SK-N-SH (cell line): ENCODE data around the gene NGB. TPM values are rescaled to one million over a fixed set of nuclear protein-coding genes. Genes with fewer than 3 reads are reported as not detected.

Experiments used
- CTCF ChIA-PET: fragments of 300-600, 350-600 bp; formaldehyde crosslinking; extraction: SDS; loops from one replicate; lab custom pipeline; 2021; lab: Yijun Ruan, JAX
- POLR2A ChIA-PET: fragments of 350-600 bp; sonication (Branson Sonifier 250); formaldehyde crosslinking; extraction: SDS; loops from one replicate; lab custom pipeline; 2020; ENCODE audit warnings: antibody characterized with exemption, inconsistent platforms; lab: Yijun Ruan, JAX
- DNase-seq: peaks from one replicate; pipeline ENCODE4 v3.0.0; 2012
- H2AFZ ChIP-seq: fragments of 200-600 bp; sonication (generic); 2 replicates; pipeline ENCODE4 v1.8.1; 2016; ENCODE audit warnings: antibody characterized with exemption, mild to moderate bottlenecking, low read depth
- H3F3A ChIP-seq: fragments of 200-600 bp; sonication (generic); replicated peaks from 2 replicates; pipeline ENCODE3; 2016; ENCODE audit warnings: antibody characterized with exemption, mild to moderate bottlenecking; ENCODE audit not compliant: insufficient read depth
- H3K27ac ChIP-seq, 2 experiments: fragments of 200-500 bp in 1 of 2; fragments of 200-600 bp in 1 of 2; sonication (Bioruptor generic) in 1 of 2; sonication (generic), shearing (Covaris generic) in 1 of 2; 2 replicates each; pipeline versions ENCODE4 v1.5.1 to v1.6.1; 2014 to 2016; ENCODE audit warnings: low read depth in 2 of 2, inconsistent platforms in 1 of 2, low read length in 1 of 2, mild to moderate bottlenecking in 1 of 2, mixed read lengths in 1 of 2
- H3K27me3 ChIP-seq: fragments of 200-600 bp; sonication (generic), shearing (Covaris generic); 2 replicates; pipeline ENCODE4 v1.6.1; 2016; ENCODE audit warnings: mixed run types; ENCODE audit not compliant: insufficient read depth
- H3K36me3 ChIP-seq, 2 experiments: fragments of 200-500 bp in 1 of 2; fragments of 200-600 bp in 1 of 2; sonication (Bioruptor generic) in 1 of 2; sonication (generic) in 1 of 2; replicated peaks in 1 of 2; 2 replicates each; pipeline versions ENCODE3 to v1.5.1; 2014 to 2016; ENCODE audit warnings: low read length in 1 of 2, mild to moderate bottlenecking in 1 of 2; ENCODE audit not compliant: insufficient read depth in 2 of 2, control insufficient read depth in 1 of 2
- H3K4me1 ChIP-seq, 2 experiments: fragments of 200-500 bp in 1 of 2; fragments of 200-600 bp in 1 of 2; sonication (Bioruptor generic) in 1 of 2; sonication (generic), shearing (Covaris generic) in 1 of 2; 2 replicates each; pipeline versions ENCODE4 v1.5.1 to v1.6.1; 2014 to 2016; ENCODE audit warnings: low read depth in 1 of 2, low read length in 1 of 2, mixed run types in 1 of 2; ENCODE audit not compliant: insufficient read depth in 2 of 2, control insufficient read depth in 1 of 2
- H3K4me2 ChIP-seq: fragments of 200-600 bp; sonication (generic), shearing (Covaris generic); 2 replicates; pipeline ENCODE4 v1.6.1; 2017; ENCODE audit warnings: mixed run types
- H3K4me3 ChIP-seq, 2 experiments: fragments of 200-500 bp in 1 of 2; fragments of 200-600 bp in 1 of 2; sonication (Bioruptor generic) in 1 of 2; sonication (generic), shearing (Covaris generic) in 1 of 2; 2 replicates each; pipeline versions ENCODE4 v1.5.1 to v1.8.1; 2014 to 2016; ENCODE audit warnings: low read depth in 2 of 2, inconsistent platforms in 1 of 2, low read length in 1 of 2, mild to moderate bottlenecking in 1 of 2, mixed read lengths in 1 of 2, moderate library complexity in 1 of 2
- H3K79me2 ChIP-seq: fragments of 200-600 bp; sonication (generic); 2 replicates; pipeline ENCODE4 v1.8.1; 2017; ENCODE audit warnings: mild to moderate bottlenecking; ENCODE audit not compliant: insufficient read depth
- H3K9ac ChIP-seq: fragments of 200-600 bp; sonication (generic); 2 replicates; pipeline ENCODE4 v1.6.1; 2017; ENCODE audit warnings: mixed run types
- H3K9me2 ChIP-seq: fragments of 200-600 bp; sonication (generic); 2 replicates; pipeline ENCODE4 v1.6.1; 2017; ENCODE audit warnings: mixed run types
- H3K9me3 ChIP-seq: fragments of 200-600 bp; sonication (generic); 2 replicates; pipeline ENCODE4 v1.6.1; 2017; ENCODE audit warnings: mixed run types, mild to moderate bottlenecking, moderate library complexity
- H4K20me1 ChIP-seq: fragments of 200-600 bp; sonication (generic); 2 replicates; pipeline ENCODE4 v1.6.1; 2017; ENCODE audit warnings: mild to moderate bottlenecking, mixed run types; ENCODE audit not compliant: insufficient read depth
- EZH2phosphoT487 ChIP-seq: fragments of 200-600 bp; sonication (generic); IDR thresholded peaks from 2 replicates; pipeline ENCODE4 v1.6.1; 2017; ENCODE audit warnings: low read depth, mixed run types, mild to moderate bottlenecking, antibody characterized with exemption, moderate library complexity, borderline replicate concordance
- FOSL2 ChIP-seq: IDR thresholded peaks from 2 replicates; pipeline ENCODE4 v1.4.0; 2012; ENCODE audit warnings: low read depth, mild to moderate bottlenecking, moderate library complexity, borderline replicate concordance
- IRF3 ChIP-seq: fragments of 150-350 bp; IDR thresholded peaks from 2 replicates; pipeline ENCODE4 v1.6.1; 2016; ENCODE audit warnings: mild to moderate bottlenecking, low read depth, low read length
- MEF2A ChIP-seq: IDR thresholded peaks from 2 replicates; pipeline ENCODE4 v1.4.0; 2012; ENCODE audit warnings: low read depth, borderline replicate concordance
- POLR2AphosphoS5 ChIP-seq: IDR thresholded peaks from 2 replicates; pipeline ENCODE4 v1.6.1; 2012; ENCODE audit warnings: low read depth, low read length
- RCOR1 ChIP-seq: fragments of 150-350 bp; IDR thresholded peaks from 2 replicates; pipeline ENCODE4 v1.6.1; 2017; ENCODE audit warnings: antibody characterized with exemption, low read length
- REST ChIP-seq: IDR thresholded peaks from 2 replicates; pipeline ENCODE4 v1.6.1; 2012; ENCODE audit warnings: mild to moderate bottlenecking, low read depth, low read length, moderate library complexity
- RFX5 ChIP-seq: IDR thresholded peaks from 2 replicates; pipeline ENCODE4 v1.6.1; 2012; ENCODE audit warnings: mild to moderate bottlenecking, improper control_type of control experiment, low read length
- SMC3 ChIP-seq: IDR thresholded peaks from 2 replicates; pipeline ENCODE4 v1.6.1; 2012; ENCODE audit warnings: low read depth, low read length, improper control_type of control experiment
- USF1 ChIP-seq: IDR thresholded peaks from 2 replicates; pipeline ENCODE4 v1.4.0; 2012; ENCODE audit warnings: low read depth, borderline replicate concordance
- ZBTB33 ChIP-seq: IDR thresholded peaks from 2 replicates; pipeline ENCODE4 v1.4.0; 2012; ENCODE audit warnings: low read depth, borderline replicate concordance
- WGBS: methylation state at CpG from one replicate; pipeline ENCODE4 v1.1.6; 2017; ENCODE audit warnings: low lambda C conversion rate; 5-methylcytosine and 5-hydroxymethylcytosine counted together
- polyA plus RNA-seq, 3 experiments: library from polyadenylated mRNA; depleted of rRNA; stranded (reverse); fragments of >200 nt; gene quantifications; 2 replicates each; pipeline ENCODE4 v1.2.3, GENCODE V29; 2012

NGB gene
- polyA plus RNA-seq, 1 of the 3 experiments (the other 2 are of a cell fraction) = not detected

GRCh38 chr14:77248666-77249065 is 22.3 kb downstream of the NGB start:
- Histone ChIP-seq H3K4me3 (no peak overlapping the region), H3K4me1 (no peaks in the 10 kb centered on the region), H3K9ac (no peak overlapping the region), H3K4me2 (no peak overlapping the region), H3K9me3 (no peaks in the 10 kb centered on the region), H3K27ac (no peak overlapping the region), H3K36me3 (no peaks in the 10 kb centered on the region), H3K9me2 (no peaks in the 10 kb centered on the region), H4K20me1 (no peaks in the 10 kb centered on the region), H3K27me3 (no peaks in the 10 kb centered on the region), H3F3A (no peaks in the 10 kb centered on the region), H2AFZ (no peak overlapping the region), H3K79me2 (no peaks in the 10 kb centered on the region)
- CTCF ChIA-PET = interaction anchor here (0.5 to 1.6 kb wide), 3 partner anchors 10 to 1289 kb away, joined by 3 to 4 read pairs (median 4); no protein-coding TSS in a partner anchor
- WGBS = 52% methylated on average over 2 of the region's 7 CpGs
- no peak for DNase-seq
- TF ChIP-seq MEF2A (no peak), IRF3 (no peak), FOSL2 (no peak), EZH2phosphoT487 (no peak), RFX5 (no peak)
- POLR2A ChIA-PET = no interaction called here

GRCh38 chr14:77246784-77247183 is 24.2 kb downstream of the NGB start:
- Histone ChIP-seq H3K9me3 (no peaks in the 10 kb centered on the region), H4K20me1 (no peaks in the 10 kb centered on the region), H3F3A (no peaks in the 10 kb centered on the region), H3K79me2 (no peaks in the 10 kb centered on the region), H2AFZ (no peak overlapping the region), H3K27ac (no peak overlapping the region), H3K9me2 (no peaks in the 10 kb centered on the region), H3K27me3 (no peaks in the 10 kb centered on the region), H3K9ac (no peak overlapping the region), H3K4me1 (no peaks in the 10 kb centered on the region), H3K36me3 (no peaks in the 10 kb centered on the region), H3K4me2 (no peak overlapping the region), H3K4me3 (no peak overlapping the region)
- CTCF ChIA-PET = interaction anchor here (0.7 to 1.3 kb wide), 4 partner anchors 11 to 106 kb away, joined by 3 to 6 read pairs (median 3); partner anchors contain the start of gene ZDHHC22
- 89% methylated on average over 1 of the region's 1 CpG for WGBS
- DNase-seq = no peak
- POLR2A ChIA-PET = no interaction called here
- TF ChIP-seq POLR2AphosphoS5 (no peak), RFX5 (no peak), USF1 (no peak), ZBTB33 (no peak), SMC3 (no peak), REST (no peak), RCOR1 (no peak)
